Muscle of back (tissue), 11 donors: ENCODE results near the gene SPECC1L. TPM values are rescaled to one million over a fixed set of nuclear protein-coding genes. Genes with fewer than 3 reads are reported as not detected.

Experiments
- DNase-seq, 3 donors: peaks; one replicate each; pipeline versions ENCODE4 v3.0.0 to v3.0.0-alpha.2; 2013
- polyA plus RNA-seq, 10 donors: library from polyadenylated mRNA; unstranded; fragments of 120-200 nt; gene quantifications; one replicate each; pipeline ENCODE4 v1.2.1, GENCODE V29; 2013; ENCODE audit not compliant: insufficient read length in 10 of 10

Gene SPECC1L
- polyA plus RNA-seq, 10 donors = 24.9 to 32.4 (median 27.7) TPM

DNA sequence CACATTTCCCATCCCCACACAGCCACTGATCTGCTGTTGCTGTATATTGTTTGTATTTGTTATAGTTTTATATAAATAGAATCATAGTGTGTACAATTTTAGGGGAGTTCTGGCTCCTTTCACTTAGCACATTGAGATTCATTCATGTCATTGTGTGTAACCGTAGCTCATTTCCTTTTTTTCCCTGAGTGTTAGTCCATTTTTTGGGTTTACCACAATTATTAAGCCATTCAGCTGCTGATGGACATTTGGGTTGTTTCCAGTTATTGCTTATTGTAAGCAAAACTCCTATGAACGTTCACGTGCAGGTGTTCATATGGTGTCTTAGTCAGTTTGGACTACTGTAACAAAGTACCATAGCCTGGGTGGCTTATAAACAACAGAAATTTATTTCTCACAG, 123.2 kb downstream of the SPECC1L start:
- no peak for DNase-seq

DNA sequence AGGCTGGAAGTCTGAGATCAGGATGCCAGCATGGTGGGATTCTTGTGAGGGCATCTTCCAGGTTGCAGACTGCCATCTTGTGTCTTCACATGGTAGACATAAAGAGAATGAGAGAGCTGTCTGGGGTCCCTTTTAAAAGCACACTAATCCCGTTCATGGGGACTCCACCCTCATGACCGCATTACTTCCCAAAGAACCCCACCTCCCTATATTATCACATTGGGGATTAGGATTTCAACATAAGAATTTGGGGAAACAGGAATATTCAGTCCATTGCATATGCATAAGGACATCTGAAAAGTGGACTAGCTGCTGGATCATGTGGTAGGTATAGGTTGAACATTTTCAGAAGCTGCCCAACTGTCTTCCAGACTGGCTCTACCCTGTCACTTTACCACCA, 123.6 kb downstream of the SPECC1L start:
- no peak for DNase-seq

DNA sequence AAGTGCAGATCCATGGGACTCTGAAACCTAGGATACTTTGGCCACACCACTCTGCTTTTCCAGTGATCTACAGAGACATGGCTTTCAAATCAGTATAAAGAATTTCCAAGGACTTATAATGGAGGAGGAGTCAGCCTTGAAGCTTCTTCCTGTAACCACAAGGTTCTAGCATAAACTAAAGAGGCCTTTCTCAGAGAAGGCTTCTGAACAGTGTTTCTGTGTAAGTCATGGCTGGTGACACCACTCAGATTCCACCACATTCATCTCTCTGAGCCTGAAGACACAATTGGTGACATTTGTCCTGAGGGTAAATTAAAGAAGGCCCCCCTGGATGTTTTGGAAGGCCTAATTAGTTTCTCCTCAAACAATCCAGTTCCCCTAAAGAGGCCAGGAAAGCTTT, 127.8 kb downstream of the SPECC1L start:
- no peak for DNase-seq

DNA sequence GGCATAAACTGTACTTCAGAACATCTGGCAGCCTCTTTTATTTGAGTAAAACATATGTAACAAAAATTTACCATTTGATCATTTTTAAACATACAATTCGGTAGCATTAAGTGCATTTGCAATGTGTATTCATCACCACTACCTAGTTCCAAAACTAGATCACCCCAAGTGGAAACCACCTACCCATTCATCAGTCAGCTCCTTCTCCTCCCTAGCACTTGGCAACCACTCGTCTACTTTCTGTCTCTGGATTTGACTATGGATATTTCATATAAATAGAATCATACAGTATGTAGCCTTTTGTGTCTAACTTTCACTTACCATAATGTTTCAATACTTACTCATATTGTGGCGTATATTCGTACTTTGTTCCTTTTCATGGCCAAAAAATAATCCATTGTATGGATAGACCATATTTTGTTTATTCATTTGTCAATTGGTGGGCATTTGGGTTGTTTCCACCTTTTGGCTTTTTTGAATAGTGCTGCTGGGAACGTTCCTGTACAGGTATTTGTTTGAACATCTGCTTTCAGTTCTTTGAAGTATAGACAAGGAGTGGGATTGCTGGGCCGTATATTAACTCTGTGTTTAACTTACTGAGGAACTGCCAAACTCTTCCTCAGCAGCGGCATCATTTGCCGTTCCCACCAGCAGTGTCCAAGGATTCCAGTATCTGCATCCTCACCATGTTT, 129.5 kb downstream of the SPECC1L start:
- DNase-seq = no peak

DNA sequence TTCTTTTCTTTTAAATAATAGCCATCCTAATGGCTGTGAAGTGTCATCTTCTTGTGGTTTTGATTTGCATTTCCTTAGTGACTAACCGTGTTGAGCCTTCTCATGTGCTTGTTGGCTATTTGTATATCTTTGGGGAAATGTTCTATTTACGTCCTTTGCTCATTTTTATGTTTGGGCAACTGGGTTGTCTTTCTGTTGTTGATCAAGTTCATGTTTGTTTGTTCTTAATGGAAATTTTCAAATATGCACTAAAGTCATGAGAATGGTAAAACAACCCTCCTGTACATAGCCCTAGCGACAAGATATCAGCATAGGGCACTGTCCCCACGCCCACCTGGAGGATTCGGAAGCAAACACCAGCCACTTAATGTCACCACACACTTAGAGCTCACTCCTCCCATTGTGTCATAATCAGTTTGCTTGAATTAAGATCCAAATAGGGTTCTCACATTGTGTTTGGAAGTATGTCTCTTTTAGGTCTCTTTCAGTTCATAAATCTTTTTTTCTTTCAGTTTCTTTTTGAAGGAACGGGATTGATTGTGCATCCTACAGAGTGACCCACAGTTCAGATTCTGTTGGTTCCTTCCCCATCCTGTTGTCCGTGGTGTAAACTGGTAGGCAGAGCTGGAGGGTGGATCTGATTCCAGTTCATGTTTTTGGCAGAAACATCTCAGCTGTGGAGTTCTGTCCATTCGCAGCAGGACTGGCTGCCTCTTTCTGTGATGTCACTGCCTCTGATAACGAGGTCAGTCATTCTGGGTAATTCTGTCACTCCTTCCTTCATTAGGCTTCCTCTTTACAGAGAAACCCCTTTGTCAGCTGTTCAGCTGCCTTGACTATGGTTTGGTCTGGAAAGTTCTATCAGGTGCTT, 130.3 kb downstream of the SPECC1L start:
- no peak for DNase-seq

DNA sequence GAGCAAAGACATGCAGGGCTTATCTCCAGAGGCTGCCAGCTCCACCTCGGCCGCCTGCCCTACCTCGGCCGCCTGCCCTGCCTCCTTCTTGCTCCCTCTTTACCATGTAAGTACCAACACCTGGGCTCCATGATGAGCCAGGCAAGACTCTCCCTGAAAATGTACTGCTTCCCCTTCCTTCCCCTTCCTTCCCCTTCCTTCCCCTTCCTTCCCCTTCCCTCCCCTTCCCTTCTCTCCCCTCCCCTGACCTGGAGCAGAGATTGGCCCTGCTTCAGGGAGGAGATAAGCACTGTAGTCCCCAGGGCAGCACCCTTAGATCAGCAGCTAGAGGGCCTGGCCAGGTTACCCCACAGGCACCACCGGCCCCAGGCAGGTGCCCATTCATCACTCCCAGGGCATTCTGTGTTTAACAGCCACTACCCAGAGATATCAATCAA, 131.3 kb downstream of the SPECC1L start:
- no peak for DNase-seq

DNA sequence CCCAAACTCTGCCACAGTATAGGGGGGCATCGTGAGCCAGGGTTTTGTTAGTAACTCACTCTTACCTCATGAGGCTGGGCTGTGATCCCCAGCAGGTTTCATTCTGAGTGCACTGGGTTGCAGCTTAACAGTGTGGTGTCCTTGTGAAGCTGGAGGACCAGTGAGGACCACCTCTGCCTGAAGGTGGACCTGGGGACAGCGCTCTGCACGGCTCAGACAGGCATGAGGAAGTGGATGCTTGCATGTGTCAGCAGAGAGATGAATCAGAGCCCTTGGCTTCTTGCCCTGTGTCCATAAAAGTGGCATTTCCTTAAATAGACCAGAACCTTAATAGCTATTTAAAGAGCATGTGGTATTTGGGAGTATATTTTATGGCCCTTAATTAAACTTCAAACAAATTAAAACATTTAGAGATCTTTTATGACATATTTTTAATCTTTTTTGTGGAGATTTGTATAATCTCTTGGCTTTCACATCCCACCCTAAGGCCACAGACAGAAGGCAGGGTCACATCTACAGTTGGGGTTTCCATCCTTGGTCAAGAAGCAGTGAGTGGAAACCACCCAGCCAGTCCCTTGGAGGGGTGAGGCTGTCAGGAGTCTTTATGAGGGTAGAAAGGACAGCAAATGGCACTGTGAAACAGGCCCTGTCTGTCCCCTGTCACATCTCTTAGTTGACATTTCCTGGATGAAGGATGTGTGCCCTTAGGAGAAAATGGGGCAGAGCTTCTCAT, 132.0 kb downstream of the SPECC1L start:
- peak; percentile 66 to 90 (median 72) for DNase-seq

DNA sequence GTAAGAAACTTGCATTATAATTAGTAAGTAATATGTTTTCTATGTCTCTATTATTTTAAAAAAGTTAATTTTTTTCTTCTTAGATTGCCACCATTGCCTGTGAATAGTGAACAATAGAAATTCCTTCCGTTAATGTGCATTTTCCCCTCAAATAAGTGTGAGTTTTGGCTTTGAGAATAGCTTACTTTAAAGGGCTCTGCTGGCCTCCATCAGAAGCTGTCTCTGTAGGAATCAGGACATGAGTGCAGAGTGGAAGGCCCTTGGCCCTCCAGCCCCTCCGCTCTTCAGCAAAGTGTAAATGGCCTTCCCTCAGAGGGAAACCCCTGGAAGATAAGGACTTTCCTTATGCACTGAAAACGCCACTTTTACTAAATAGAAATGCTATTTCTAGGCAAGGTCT, 132.7 kb downstream of the SPECC1L start:
- DNase-seq = no peak

DNA sequence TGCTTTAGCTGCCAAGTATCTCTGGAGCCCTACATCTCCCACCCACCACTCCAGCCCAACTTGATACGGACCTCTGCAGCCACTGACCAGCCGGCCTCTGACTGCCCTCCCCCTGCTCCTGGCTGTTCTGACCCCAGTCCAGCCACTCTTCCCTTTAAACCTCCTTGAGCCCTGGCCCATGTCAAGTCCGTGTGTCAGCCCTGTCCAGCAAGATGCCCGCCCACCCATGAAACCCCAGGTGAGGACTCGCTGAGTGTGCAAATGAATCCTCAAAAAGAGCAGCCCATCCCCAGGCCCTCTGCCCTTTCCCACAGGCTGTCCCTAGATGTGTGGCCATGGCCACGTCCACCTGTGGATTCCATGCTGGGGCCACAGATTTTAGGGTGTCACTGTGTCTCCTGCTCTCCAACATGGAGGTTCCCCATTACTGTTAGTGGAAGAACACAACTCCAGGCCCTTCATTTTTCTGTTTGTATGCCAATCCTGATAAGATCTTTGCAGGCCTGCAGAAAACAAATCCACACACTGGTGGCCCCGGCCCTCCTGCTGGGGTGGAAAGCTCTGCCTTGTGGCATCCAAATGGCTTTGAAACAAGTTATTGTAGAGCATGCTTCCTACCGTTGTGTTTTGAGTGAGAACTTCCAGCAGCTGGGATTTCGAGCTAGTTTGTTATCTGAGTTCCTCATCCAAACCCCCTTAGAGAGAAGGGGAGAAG, 134.1 kb downstream of the SPECC1L start:
- no peak for DNase-seq

DNA sequence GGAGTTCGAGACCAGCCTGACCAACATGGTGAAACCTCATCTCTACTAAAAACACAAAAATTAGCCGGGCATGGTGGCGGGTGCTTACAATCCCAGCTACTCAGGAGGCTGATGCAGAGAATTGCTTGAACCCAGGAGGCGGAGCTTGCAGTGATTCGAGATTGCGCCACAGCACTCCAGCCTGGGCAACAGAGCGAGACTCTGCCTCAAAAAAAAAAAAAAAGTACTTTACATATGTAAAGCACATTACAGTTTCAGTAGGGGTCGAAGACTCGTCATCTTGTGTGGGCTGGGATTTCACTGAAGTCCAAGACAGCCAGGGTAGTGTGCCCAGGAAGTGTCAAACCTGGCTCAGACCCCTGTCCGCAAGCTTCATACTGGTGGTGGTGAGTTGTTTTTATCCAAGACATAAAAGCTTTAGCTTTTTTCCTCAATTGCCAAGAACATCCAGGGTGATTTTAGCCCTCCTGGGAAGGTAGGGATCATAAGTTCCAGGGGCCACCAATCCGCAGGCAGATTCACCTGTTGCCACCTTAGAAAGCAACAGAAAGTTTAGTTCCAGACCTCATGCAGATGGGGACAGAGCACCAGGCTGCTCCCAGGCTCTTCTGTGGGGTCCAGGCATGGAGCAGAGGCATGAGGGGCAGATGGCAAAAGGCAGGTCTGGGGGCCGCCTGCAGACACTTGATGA, 135.1 kb downstream of the SPECC1L start:
- DNase-seq = no peak

DNA sequence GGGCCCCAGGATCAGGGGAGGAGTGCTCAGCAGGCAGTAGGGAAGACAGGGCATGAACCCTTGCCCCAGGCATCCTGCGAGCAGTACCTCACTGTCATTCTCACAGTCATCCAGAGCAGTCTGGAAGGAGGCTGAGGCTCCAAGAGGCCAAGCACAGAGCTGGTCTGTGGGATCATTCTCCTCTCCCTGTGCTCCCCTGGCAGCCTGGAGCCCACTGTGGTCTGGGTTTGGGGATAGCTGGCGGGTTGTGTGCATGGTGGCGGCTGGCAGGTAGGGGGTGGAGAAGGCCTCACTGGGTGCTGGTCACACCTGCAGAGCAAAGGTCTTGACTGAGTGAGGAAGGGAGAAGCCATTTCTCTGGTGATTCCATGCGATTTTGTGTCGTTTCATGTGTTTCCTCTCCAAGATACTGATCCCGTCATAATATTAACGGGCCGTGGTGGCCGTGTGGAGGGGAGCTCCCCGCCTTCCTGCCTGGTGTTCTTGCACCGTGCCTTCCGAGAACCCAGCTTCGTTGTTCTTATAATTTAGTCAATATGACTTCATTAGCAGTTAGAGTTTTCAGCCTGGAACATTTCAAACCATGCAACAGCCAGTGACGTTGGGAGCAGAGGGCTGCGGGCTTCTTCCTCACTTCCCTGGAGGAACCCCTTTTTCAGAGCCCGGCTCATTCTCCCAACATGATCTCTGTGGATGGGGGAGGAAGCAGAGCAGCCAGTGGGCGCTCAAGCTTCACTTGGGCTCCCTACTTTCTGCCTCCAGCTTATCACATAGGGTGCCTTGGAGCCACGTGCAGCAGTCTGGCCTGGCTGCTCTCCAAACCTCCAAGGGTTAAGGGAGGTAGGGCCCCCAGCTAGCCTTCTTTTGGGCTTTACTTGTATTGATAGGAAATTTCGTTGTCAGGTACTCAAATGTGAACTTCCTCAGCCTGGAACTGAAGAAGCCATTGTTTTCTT, 136.0 kb downstream of the SPECC1L start:
- DNase-seq = no peak

DNA sequence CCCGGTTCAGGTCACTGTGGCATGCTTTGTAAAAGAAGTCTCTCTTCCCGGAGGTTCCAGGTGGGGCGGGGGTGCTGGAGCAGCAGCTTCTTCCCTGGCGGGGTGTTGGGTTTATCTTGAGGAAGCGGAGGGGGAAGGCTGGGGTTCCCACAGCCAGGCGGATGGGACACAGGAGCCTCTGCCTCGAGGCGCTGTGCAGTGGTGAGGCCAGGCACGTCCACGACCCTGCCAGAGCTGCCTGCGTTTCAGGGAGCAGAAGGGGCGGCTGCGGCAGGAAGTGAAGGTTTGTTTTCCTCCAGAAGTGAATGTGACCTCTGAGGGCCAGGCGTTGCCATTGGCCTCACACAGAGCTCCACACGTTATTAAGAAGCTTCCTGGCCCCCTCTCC, 136.6 kb downstream of the SPECC1L start:
- peak in 1 of 3 donors; percentile 53 for DNase-seq

DNA sequence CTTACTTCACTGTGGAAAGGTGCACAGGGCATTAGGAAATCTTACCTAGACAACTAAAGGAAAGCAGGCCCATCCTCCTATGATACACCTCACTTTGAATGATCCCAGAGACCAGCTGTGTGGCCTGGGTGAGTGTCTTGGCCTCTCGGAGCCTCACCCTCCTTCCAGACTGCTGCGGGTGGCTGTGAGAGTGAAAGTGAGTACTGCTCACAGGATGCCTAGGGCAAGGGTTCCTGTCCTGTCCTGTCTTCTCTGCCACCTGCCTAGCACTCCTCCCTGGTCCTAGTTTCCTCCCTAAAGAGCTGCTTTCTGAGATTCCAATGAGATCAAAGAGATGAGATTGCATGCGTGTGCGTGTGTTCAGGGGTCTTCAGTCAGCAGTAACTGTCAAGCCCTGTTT, 137.3 kb downstream of the SPECC1L start:
- DNase-seq = no peak

DNA sequence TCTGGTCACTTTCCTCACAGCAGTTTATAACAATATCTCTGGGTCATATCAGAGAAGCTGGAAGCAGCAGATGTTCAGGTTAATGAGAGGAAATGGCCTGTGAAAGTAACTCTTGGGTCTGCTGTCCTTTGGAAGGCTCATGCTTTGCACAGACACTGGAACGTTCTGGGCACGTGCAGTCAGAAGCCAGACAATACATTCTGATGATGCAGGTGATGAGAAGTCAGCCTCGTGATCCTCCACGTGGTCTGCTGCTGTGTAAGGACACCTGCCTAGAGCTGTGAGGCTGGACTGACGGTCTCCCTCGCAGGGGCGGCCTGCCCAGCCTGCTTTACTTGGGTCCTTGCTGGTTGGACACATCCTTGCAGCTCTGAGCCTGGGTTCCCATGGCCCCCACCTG, 138.0 kb downstream of the SPECC1L start:
- DNase-seq = no peak

DNA sequence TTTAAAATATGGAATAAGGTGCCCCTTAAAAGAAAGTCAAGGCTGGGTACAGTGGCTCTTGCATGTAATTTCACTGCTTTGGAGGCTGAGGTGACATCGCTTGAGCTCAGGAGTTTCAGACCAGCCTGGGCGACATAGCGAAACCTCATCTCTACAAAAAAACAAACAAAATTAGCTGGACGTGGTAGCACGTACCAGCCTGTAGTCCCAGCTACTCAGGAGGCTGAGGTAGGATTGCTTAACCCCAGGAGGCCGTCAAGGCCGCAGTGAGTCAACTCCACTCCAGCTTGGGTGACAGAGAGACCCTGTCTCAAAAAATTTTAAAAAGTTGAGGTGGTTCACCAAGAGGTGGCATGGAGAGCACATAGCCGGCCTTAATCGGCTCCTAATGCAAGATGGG, 139.1 kb downstream of the SPECC1L start:
- no peak for DNase-seq

DNA sequence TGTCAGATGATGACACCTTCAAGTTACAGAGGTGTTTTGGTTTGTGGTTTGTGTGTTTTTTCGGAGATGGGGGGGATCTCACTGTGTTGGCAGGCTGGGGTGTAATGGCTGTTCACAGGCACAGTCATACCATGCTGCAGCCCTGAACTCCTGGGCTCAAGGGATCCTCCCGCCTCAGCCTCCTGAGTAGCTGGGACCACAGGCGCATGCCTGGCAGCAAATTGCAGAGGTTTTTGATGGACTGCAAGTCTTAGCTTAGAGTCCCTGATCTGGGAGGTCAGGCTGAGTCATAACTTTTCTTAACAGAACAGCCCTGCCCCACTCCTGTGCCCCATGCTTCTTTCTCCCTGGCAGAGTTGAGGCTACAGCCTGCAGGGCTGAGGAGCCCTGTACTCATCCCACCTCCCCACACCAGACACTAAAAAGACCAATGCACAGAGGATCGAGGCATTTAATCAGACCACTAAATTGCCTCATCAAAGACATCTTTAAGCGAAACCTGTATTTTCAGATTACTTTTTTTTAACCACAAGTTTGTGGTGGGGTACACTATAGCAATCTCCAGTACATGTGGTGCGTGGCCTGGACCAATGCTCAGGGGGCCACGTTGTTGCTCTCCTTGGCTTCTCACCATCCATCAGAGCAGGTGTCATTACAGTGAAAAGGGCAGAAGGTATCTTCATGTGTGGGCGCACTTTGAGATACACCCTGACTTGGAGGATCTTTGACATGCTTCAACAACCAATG, 139.7 kb downstream of the SPECC1L start:
- DNase-seq = no peak

DNA sequence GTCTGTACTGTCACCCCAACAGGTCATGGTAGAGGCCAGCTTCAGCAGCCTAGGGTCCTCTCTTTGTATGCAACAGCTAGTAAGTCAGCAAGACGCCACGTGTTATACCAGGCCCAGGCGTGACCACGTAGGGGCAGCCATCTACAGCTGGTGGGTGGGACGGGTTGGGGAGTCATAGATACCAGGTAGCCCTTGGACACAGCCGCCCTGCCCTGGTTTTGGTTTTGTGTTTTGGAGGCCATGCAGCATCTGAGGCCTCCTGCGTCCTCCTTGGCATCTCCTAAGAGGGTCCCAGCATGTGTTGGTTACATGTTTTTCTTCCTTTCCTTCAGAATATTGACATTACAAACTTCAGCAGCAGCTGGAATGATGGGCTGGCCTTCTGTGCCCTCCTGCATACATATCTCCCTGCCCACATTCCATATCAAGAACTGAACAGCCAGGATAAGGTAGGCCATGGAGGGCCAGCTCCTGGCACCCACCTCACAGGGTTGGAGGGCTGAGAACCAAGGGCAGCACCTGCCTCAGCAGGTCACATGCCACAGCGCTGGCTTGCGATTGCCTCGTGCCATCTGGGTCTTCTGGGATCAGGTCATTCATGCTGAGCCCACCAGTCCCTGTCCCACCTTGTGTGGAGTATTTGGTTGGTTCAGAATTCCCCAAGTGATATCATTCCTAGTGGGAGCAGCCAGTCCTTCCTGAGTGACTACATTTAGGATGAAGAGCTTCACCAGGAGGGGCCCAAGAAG, 140.8 kb downstream of the SPECC1L start:
- no peak for DNase-seq

DNA sequence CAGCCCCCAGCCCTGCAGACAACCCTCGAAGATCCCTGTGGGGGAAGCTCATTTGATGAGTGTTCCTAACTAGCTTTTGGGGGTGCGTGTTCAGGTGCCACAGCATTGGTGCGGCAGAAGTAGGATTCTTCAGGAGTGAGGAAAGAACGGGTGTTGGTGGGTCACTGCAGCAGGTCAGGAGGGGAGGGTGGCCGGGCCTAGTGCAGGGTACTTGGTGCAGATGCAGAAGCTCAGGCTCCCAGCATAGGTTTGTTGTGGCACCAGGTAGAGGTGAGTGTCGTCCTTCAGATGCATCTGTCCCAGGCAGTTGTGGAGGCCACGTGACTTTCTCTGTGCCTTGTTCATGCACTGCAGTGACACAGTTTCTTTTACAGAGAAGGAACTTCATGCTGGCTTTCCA, 141.6 kb downstream of the SPECC1L start:
- DNase-seq = no peak

DNA sequence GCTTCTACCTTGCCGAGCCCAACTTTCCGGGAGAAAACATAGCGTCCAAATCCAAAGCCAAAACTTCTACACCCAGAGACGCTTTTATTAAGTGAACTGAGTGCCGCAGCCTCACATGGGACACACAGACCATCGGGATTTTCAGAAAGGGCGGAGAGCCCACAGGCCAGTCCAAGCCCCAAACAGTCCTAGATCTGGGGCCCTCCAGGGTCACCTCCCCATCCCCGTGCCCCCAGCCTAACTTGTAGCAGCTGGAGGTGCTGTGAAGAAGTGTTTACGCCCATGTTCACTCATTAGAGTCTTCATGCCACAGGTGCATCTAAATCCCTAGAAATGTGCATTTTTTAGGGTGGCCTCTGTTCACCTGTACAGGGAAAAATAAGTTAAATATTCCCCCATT, 142.6 kb downstream of the SPECC1L start:
- no peak for DNase-seq
